Stimulated activated effector memory CD8-positive, alpha-beta T cell treated with anti-CD3 and anti-CD28 coated beads, Interleukin-12 subunit alpha, Interleukin-12 subunit beta, amount 100 ng/mL, for 72 hours (primary cell): ENCODE data around the gene ZNF398.
"Not testable (repeated sequence)": the region's sequence is repeated elsewhere in the genome, so short reads cannot be mapped to it uniquely, and the experiment has no call there.

Source experiments
- ATAC-seq: fragments of 150-1000 bp; cut with Tn5 transposase; 2 replicates; pipeline ENCODE4 v1.10.0; 2021
- DNase-seq, 2 donors: peaks; one replicate each; pipeline ENCODE4 v3.0.0; 2021 to 2022; ENCODE audit warnings: low spot score in 2 of 2
- H3K27ac Mint-ChIP-seq: one replicate; pipeline ENCODE4 v1.8.0; 2022; ENCODE audit warnings: mild to moderate bottlenecking, mixed read lengths
- H3K36me3 Mint-ChIP-seq: one replicate; pipeline ENCODE4 v1.8.0; 2022; ENCODE audit warnings: mild to moderate bottlenecking, mixed read lengths
- H3K4me1 Mint-ChIP-seq: one replicate; pipeline ENCODE4 v1.8.0; 2022; ENCODE audit warnings: mixed read lengths
- H3K4me3 Mint-ChIP-seq: one replicate; pipeline ENCODE4 v1.8.0; 2022; ENCODE audit warnings: mild to moderate bottlenecking, mixed read lengths
- H3K9me3 Mint-ChIP-seq: one replicate; pipeline ENCODE4 v1.8.0; 2022; ENCODE audit warnings: mixed read lengths

ZNF398 gene

GRCh38 chr7:149136118-149136517, 11.1 kb upstream of the ZNF398 start:
- no peak for DNase-seq
- Mint-ChIP-seq H3K4me3 (no peak overlapping the region), H3K36me3 (peaks cover 53% of the 10 kb centered on the region), H3K27ac (no peak overlapping the region), H3K9me3 (no peaks in the 10 kb centered on the region), H3K4me1 (no peaks in the 10 kb centered on the region)
- no peak for ATAC-seq

GRCh38 chr7:149140831-149141230, 6.4 kb upstream of the ZNF398 start:
- H3K4me3 Mint-ChIP-seq = no peak overlapping the region
- no peak for ATAC-seq
- DNase-seq = no peak
- H3K27ac Mint-ChIP-seq = no peak overlapping the region
- H3K9me3 Mint-ChIP-seq = no peaks in the 10 kb centered on the region
- peaks cover 9% of the 10 kb centered on the region for H3K4me1 Mint-ChIP-seq
- peaks cover 14% of the 10 kb centered on the region for H3K36me3 Mint-ChIP-seq

GRCh38 chr7:149141893-149142292, 5.4 kb upstream of the ZNF398 start:
- H3K4me1 Mint-ChIP-seq = peaks cover 12% of the 10 kb centered on the region
- H3K9me3 Mint-ChIP-seq = no peaks in the 10 kb centered on the region
- H3K36me3 Mint-ChIP-seq = peaks cover 19% of the 10 kb centered on the region
- no peak for ATAC-seq
- no peak overlapping the region for H3K27ac Mint-ChIP-seq
- no peak for DNase-seq
- no peak overlapping the region for H3K4me3 Mint-ChIP-seq

DNA sequence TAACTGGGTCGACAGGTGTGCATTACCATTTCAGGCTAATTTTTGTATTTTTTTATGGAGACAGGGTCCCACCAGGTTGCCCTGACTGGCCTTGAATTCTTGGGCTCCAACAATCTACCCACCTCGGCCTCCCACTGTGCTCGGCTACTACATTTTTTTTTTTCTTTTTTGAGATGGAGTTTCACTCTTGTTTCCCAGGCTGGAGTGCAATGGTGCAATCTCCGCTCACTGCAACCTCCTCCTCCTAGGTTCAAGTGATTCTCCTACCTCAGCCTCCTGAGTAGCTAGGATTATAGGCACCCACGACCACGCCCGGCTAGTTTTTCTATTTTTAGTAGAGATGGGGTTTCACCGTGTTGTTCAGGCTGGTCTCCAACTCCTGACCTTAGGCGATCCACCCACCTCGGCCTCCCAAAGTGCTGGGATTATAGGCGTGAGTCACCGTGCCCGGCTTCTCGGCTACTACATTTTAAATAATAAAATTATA, 2.8 kb upstream of the ZNF398 start:
- H3K9me3 Mint-ChIP-seq, H3K4me3 Mint-ChIP-seq, ATAC-seq, H3K27ac Mint-ChIP-seq, DNase-seq: not testable (repeated sequence)
- peaks cover 21% of the 10 kb centered on the region for H3K36me3 Mint-ChIP-seq
- H3K4me1 Mint-ChIP-seq = peaks cover 16% of the 10 kb centered on the region

DNA sequence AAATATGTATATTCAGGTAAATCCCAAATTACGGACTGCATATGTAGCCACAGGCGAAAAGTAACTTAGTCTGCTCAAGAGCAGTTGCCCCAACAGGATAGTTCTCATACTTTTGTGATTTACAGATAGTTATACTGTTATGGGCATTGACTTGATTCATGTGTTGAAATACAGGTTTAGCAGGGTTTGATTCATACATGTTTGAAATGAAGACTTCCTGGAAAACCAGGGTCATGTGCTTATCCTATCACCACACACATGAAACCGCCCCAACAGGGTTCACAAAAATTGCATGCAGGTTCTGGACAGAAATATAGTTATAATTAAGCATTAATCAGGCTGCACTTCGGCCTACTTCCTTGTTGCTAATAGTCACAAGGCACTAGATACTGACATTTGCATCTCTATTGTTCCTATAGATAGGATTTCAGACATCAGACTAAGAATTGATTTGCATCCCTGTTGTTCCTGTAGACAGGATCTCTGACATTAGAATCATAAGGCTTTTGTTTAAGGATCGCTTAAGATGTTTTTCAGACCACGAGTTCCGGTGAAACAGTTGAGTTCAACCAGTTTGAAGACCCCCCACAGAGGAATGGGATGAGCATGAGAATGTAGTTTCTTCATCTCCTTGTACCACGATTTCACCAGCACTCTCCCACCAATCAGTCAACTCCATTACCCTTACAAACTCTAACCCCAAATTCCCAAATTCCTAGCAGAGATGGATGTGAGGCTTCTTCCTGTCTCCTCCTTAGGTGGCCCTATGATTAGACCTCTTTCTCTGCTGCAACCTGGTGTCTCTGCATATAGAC, 2.0 kb upstream of the ZNF398 start:
- H3K4me3 Mint-ChIP-seq = peak overlapping the region; percentile 84
- peaks cover 16% of the 10 kb centered on the region for H3K4me1 Mint-ChIP-seq
- no peaks in the 10 kb centered on the region for H3K9me3 Mint-ChIP-seq
- no peak for DNase-seq
- ATAC-seq = no peak
- H3K27ac Mint-ChIP-seq = no peak overlapping the region
- peaks cover 21% of the 10 kb centered on the region for H3K36me3 Mint-ChIP-seq

DNA sequence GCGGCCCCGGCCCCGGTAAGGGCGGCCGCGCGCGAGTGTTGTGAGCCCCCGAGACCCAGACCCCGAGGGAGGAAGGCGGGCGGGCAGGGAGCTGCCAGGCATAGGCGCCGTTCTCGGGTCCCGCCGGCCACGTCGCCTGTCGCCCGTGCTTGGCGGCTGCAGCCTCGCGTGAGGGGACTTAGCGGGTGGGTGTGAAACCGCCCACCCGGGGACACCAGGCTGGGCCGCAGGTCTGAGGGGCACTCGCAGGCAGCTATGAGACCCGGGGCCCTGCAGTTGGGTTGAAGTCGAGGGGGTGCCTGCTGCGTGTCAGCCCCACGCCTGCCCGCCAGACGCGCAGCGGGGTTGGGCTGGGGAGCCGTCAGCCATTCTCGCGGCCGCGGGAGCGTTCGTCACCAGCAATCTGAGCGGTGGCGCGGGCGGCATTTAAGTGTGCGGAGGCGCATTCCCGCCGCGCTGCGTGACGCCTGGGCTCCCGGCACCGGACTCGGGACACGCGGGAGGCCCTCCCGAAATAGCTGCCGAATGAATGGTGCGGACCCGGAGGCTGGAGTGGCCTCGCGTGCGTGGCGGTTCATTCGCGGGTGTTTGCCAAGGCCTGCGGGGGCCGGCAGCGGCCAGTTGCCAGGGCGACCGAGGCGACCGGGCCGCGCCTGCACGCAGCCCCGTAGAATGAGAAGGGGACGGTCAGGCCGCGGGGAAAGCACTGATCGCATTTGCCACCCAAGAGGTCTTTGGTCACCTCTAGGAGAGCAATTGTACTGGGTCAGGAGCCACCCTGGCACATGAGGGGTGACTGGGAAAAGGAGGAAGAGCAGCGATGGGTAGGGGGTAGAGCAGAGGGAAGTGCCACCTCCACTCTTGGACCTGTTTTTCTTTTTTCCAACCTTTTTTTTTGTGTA, 750 bp downstream of the ZNF398 start:
- Mint-ChIP-seq H3K36me3 (peaks cover 22% of the 10 kb centered on the region), H3K9me3 (no peaks in the 10 kb centered on the region), H3K4me1 (peaks cover 25% of the 10 kb centered on the region), H3K4me3 (peak overlapping the region; percentile 84), H3K27ac (peak overlapping the region; percentile 95)
- DNase-seq = peak; percentile 54 to 83
- ATAC-seq = peak; percentile 69

- Mint-ChIP-seq H3K36me3 (peaks cover 51% of the 10 kb centered on the region), H3K9me3 (no peaks in the 10 kb centered on the region), H3K4me1 (peaks cover 29% of the 10 kb centered on the region), H3K4me3 (no peak overlapping the region), H3K27ac (no peak overlapping the region)
- ATAC-seq = no peak
- no peak for DNase-seq
Measured at GRCh38 chr7:149150981-149151380, 3.7 kb downstream of the ZNF398 start.

DNA sequence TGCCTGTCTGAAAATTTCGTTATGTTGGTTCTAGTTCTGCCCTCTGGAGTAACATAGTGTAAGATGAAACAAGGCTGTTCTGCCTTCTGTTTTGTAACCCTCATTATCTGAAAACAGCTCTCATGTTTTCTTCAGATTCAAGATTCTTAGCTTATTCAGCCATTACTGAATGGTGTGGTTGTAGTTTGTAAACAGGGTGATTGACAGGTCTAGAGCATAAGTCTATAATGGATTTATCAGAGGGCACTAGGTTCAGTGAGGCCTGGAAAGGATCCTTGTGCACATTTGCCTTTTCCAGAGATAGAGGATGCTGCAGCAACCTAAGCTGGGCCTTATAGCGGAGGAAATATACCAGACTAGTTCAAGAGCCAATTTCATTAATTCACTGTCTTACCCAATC, 6.1 kb downstream of the ZNF398 start:
- no peak overlapping the region for H3K4me3 Mint-ChIP-seq
- DNase-seq = no peak
- peaks cover 36% of the 10 kb centered on the region for H3K4me1 Mint-ChIP-seq
- H3K9me3 Mint-ChIP-seq = no peaks in the 10 kb centered on the region
- ATAC-seq = no peak
- peaks cover 60% of the 10 kb centered on the region for H3K36me3 Mint-ChIP-seq
- H3K27ac Mint-ChIP-seq = peak overlapping the region; percentile 14

GRCh38 chr7:149154056-149154455, 6.8 kb downstream of the ZNF398 start:
- Mint-ChIP-seq H3K36me3 (peaks cover 60% of the 10 kb centered on the region), H3K9me3 (no peaks in the 10 kb centered on the region), H3K4me1 (peaks cover 36% of the 10 kb centered on the region), H3K4me3 (no peak overlapping the region), H3K27ac (peak overlapping the region; percentile 14)
- ATAC-seq (no peak), DNase-seq (no peak)

GRCh38 chr7:149156898-149157297, 9.6 kb downstream of the ZNF398 start:
- ATAC-seq (no peak), DNase-seq (no peak)
- Mint-ChIP-seq H3K36me3 (peaks cover 86% of the 10 kb centered on the region), H3K4me1 (peaks cover 44% of the 10 kb centered on the region), H3K27ac (peak overlapping the region; percentile 78), H3K4me3 (no peak overlapping the region), H3K9me3 (no peaks in the 10 kb centered on the region)

GRCh38 chr7:149161241-149161848, 14.1 kb downstream of the ZNF398 start:
- no peak for DNase-seq
- Mint-ChIP-seq H3K4me1 (peaks cover 28% of the 10 kb centered on the region), H3K9me3 (no peaks in the 10 kb centered on the region), H3K36me3 (peaks cover 94% of the 10 kb centered on the region), H3K4me3 (peak overlapping the region; percentile 18), H3K27ac (peak overlapping the region; percentile 76)
- ATAC-seq = peak; percentile 87

DNA sequence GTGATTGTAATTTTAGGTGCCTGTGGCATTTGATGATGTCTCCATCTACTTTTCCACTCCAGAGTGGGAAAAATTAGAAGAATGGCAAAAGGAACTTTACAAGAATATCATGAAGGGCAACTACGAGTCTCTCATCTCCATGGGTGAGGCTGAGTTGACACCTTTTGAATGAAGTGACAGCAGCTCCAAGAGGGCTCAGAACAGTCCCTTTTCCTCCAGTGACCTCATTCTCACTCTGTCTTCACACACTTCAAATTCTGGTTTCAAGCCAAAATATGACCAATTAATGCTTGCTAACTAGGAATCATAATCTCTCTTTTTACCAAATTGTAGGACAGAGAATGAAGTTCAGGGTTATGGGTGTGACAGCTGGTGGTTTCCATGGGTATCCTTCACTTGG, 18.9 kb downstream of the ZNF398 start:
- Mint-ChIP-seq H3K36me3 (peaks cover 97% of the 10 kb centered on the region), H3K4me3 (no peak overlapping the region), H3K27ac (peak overlapping the region; percentile 55), H3K4me1 (peaks cover 6% of the 10 kb centered on the region), H3K9me3 (no peaks in the 10 kb centered on the region)
- DNase-seq (no peak), ATAC-seq (peak; percentile 48)

DNA sequence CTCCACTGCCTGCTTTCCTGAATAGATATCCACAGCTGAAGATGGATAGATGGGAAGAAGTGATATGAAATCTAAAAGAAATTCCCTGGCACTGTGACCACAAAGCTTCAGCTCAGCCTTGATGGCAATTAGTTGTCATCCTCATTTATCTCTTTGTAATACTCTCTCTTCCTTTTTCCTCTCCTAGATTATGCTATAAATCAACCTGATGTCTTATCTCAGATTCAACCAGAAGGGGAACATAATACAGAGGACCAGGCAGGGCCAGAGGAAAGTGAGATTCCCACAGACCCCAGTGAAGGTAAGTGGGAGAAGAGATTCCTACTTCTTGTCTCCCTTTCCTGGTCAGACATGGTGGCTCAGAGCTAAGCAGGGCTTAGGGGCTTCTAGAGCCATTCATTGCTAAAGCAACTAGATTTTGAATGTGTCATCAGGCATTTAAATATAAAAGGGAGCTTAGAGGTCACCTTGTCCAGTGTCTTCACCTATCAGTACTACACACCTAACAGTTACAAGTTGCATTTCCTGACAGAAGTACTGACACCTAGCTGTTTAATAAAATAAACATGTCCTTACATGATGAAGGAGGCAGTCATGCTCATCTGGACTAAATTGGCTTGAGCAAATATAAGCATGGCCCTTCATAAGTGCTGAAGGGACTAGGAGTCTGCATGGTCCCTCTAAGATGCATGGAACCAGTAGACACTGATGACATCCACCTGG, 19.5 kb downstream of the ZNF398 start:
- Mint-ChIP-seq H3K27ac (peak overlapping the region; percentile 55), H3K4me3 (no peak overlapping the region)

DNA sequence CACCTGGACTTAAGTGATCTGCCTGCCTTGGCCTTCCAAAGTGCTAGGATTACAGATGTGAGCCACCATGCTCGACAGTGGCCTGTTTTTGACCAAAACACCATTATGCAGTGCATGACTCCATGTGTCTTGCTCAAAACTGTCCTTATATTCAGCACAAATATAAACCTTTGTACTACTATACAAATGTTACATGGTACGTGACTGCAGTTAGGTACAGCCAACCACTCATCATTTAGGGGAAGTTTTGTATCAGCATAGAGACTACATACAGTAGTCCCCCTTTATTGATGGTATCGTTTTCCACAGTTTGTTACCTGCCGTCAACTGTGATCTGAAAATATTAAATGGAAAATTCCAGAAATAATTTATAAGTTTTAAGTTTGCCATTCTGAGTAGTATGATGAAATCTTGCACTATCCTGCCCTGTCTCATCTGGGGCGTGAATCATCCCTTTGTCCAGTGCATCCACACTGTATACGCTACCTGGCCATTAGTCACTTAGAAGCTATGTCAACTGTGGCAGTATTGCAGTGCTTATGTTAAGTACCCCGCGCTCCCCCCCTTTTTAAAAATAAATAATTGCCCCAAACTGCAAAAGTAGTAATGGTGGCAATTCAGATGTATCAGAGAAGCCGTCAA, 24.8 kb downstream of the ZNF398 start:
- H3K27ac Mint-ChIP-seq = no peak overlapping the region
- H3K4me3 Mint-ChIP-seq = no peak overlapping the region
- DNase-seq = no peak
- H3K4me1 Mint-ChIP-seq = no peaks in the 10 kb centered on the region
- H3K36me3 Mint-ChIP-seq = peaks cover 100% of the 10 kb centered on the region
- H3K9me3 Mint-ChIP-seq = no peaks in the 10 kb centered on the region
- no peak for ATAC-seq

More for the DNA sequence above, 19.5 kb downstream of the ZNF398 start:
- ATAC-seq = no peak
- Mint-ChIP-seq H3K4me1 (no peaks in the 10 kb centered on the region), H3K36me3 (peaks cover 97% of the 10 kb centered on the region), H3K9me3 (no peaks in the 10 kb centered on the region)
- DNase-seq = no peak
